ENCODE results near the gene ERG28.
"Not testable (repeated sequence)": the region's sequence is repeated elsewhere in the genome, so short reads cannot be mapped to it uniquely, and the experiment has no call there.

The ERG28 gene

GRCh38 chr14:75615200-75615599, 45.5 kb downstream of the ERG28 start:
- no peak for DNase-seq

GRCh38 chr14:75614179-75614578, 46.5 kb downstream of the ERG28 start:
- no peak for DNase-seq

GRCh38 chr14:75612157-75612556, 48.5 kb downstream of the ERG28 start:
- DNase-seq = no peak

DNA sequence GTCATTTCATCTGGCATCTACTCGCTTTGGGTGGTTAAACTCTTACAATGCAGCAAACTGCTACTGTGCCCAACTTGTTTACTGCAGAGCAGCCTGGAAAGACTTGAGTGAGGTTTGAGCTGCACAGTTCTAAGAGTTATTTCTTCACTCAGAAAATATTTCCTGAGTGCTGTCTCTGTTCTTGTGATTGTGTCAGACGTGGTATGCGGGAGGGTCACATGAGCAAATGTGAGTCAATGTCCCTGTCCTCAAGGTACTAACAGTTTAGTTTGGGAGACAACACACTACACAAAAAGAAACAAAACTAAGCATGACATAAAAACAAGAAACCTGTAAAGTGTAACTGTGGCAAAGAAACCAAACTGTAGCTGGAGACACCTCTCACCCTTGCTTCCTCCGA, 49.8 kb downstream of the ERG28 start:
- DNase-seq = no peak

- DNase-seq = no peak
Measured at GRCh38 chr14:75609606-75610475, 50.8 kb downstream of the ERG28 start.

GRCh38 chr14:75609116-75609515, 51.6 kb downstream of the ERG28 start:
- DNase-seq = no peak

DNA sequence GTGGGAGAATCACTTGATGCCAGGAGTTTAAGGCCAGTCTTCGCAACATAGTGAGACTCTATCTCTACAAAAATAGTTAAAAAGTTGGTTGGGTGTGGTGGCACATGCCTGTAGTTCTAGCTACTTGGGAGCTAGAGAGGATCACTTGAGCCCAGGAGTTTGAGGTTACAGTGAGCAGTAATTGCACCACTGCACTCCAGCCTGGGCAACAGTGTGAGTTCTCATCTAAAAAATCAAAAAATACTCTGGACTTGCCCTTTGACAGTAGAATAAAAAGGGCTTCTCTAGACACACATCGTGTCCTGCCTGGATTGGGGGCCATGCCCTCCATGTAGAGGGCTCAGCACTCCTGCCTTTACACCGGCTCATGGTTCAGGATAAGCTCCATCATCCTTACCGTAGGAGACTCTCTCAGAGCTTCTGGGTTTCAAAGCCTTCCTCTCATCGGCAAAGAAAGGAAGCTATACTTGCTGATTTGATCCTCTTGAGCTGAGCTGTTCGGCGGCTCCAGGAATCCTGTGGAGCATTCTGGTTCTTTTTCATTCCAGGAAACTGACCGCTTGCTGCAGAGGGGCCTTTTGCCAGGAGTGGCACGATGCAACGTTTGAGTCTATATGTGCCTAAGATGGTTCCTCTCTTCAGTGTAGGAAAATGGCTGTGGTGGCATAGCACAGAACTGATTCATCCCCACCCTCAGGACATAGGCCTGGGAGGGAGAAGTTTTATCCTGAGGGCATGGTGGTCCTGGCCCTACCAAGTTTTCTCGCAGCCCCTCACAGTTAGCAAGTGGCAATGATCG, 52.6 kb downstream of the ERG28 start:
- no peak for DNase-seq

GRCh38 chr14:75607044-75607443, 53.6 kb downstream of the ERG28 start:
- no peak for DNase-seq

GRCh38 chr14:75605916-75606315, 54.8 kb downstream of the ERG28 start:
- DNase-seq = no peak

DNA sequence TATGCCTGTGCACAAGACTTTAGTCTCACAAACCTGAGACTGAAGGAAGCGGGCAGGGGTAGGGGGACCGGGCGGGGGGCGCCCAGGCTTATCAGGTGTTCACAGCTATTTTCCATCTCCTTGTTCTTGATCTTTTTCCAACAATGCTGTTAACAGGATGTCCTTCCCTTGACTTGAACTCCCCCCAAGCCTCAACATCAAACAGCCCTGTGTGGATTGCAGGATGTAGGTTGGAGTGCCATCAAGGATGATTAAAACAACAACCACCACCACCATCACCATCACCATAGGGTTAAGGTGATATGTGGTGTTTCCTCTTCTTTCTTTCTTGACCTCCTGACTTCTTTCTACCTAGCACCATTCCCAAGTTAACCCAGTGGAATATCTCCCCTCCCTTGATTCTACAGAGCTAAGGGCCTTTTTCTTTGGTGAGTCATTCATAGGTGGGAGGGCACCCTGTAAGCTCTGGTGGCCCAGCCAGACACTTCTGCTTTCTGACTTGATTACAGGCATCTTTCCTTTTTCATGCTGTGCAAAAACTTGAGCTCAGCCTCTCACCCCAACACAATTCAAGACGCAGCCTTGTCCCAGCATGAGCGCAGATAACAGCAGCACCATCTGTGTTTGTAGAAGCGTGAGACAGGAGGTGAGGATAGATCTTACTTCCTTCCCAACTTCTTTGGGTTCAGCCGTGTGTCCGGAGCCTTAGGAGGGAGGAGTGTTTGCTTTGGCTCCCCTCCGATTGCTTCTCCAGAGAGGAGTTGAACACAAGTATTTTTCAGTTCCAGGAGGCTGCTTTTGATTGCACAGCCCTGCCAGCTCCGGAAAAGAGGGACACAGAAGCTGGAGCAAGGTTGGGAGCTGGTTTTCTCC, 55.5 kb downstream of the ERG28 start:
- no peak for DNase-seq

GRCh38 chr14:75602503-75602902, 58.2 kb downstream of the ERG28 start:
- DNase-seq = no peak

DNA sequence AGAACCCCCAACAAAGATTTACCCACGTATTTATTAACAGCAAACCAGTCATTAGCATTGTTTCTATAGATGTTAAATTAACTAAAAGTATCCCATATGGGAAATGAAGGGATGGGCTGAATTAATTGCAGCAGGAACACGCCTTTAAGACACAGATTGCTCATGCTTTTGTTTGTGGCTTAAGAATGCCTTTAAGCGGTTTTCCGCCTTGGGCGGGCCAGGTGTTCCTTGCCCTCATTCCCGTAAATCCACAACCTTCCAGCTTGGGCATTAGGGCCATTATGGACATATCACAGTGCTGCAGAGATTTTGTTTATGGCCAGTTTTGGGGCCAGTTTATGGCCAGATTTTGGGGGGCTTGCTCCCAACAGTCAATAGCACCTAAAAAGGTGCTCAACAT, 59.6 kb downstream of the ERG28 start:
- DNase-seq = not testable (repeated sequence)

DNA sequence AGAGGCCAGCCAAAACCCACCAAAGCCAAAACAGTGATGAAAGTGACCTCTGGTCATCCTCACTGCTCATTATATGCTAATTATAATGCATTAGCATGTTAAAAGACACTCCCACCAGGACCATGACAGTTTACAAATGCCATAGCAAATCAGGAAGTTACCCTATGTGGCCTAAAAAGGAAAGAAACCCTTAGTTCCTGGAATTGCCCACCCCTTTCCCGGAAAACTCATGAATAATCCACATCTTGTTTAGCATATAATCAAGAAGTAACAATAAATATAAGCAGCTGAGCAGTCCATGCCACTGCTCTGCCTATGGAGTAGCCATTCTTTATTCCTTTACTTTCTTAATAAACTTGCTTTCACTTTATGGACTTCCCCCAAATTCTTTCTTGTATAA, 60.6 kb downstream of the ERG28 start:
- not testable (repeated sequence) for DNase-seq

All from cortex of kidney (tissue), 1 donor.